NCI-H69 (cell line): ENCODE measurements around the gene TPCN1.

Experiments
- DNase-seq: peaks from one replicate; lab custom pipeline; 2025; lab: John Stamatoyannopoulos, UW

Gene TPCN1

DNA sequence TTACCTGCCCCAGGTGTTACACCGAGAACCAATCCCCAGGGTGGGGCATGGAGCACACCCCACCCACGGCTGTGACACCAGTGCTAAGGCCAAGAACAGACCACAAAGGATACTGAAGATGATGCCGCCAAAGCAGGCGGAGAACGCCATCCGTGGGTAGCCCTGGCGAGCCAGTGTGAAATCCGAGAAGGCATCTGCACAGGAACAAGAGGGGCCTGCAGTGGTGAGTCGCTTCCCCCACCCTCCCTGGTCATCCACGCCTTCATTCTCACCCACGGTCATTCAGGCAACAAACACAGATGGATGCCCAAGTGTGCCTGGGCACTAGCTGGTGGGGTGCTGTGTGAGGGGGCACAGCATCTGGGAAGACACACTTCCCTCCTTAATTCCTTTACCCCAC, 85.1 kb downstream of the TPCN1 start:
- DNase-seq = peak; percentile 71

DNA sequence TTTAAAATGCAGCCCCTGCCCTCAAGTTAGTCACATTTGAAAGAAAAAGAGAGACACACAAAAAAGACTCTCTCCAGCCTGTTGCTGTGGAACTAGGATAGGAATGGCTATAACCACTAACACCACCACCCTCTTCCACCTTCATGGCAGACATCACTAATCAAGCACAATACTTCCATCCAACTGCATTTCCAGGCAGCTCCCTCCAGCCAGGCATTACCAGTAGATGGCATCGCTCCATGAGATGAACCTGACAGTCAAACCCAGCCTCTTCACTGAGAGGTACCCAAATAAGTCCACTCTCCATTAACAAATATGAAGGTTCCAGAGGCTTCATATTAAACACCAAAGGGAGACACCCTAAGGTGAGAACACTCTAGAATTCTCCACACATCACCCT, 89.2 kb downstream of the TPCN1 start:
- DNase-seq = peak; percentile 55

DNA sequence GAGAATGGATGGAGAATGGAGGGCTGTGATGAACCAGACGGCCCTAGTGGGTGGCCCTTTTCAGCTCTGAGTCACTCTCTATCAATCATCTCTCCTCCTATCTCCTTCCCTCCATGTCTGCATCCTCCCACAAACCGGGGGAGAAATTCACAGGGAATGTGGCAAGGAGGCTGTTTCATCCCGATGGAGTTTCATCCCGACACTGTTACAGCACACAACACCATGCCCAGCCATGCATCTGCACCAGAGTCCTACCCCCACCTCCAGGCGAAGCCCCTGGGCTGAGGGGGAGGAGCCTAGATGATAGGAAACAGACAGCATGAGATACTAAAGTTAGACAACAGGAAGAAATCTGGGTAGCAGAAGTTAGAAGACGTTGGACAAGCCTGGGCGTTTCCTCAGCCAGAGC, 92.9 kb downstream of the TPCN1 start:
- no peak for DNase-seq

DNA sequence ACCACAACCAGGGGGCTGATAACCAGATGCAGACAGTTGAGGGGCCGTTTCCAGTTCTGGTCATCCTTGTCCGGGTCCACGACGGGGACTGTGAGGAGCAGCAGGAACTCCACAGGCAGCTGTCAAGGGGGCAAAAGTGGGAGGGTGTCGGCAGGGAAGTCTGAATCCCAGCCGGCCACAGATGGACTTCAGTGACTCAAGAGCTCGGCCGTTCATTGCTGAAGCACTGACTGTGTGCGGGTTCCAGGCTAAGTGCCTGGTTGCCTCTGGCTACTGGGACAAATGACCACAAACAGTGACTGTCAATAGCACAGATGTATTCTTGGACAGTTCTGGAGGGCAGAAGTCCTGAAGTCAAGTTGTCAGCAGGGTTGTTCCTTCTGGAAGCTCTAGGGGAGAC, 94.1 kb downstream of the TPCN1 start:
- no peak for DNase-seq

DNA sequence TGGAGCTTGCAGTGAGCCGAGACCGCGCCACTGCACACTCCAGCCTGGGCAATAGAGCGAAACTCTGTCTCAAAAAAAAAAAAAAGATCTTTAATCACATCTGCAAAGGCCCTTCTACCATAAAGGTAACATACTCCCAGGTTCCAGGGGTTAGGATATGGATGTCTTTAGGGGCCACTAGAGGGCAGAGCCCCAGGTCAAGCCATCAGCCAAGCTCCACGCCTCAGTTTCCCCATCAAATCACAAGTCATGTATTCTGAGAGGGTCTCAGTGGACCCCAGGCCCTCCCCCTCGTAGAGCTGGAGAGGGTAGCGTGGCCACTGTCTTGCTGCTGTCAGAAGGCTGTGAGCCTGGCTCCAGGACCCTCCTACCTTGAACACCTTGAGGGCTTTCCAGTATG, 94.9 kb downstream of the TPCN1 start:
- no peak for DNase-seq

DNA sequence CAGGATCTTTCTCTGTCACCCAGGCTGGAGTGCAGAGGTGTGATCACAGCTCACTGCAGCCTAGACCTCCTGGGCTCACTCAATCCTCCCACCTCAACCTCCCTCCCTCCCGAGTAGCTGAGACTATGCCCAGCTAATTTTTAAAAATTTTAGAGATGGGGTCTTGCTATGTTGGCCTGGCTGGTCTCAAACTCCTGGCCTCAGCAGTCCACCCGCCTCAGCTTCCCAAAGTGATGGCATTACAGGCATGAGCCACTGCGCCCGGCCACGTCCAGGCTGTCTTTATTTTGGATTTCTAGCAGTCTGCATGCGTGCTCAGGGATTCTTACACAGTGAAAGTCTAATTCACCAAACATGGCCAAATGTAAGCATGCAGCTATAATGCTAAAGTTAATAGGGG, 95.9 kb downstream of the TPCN1 start:
- no peak for DNase-seq

DNA sequence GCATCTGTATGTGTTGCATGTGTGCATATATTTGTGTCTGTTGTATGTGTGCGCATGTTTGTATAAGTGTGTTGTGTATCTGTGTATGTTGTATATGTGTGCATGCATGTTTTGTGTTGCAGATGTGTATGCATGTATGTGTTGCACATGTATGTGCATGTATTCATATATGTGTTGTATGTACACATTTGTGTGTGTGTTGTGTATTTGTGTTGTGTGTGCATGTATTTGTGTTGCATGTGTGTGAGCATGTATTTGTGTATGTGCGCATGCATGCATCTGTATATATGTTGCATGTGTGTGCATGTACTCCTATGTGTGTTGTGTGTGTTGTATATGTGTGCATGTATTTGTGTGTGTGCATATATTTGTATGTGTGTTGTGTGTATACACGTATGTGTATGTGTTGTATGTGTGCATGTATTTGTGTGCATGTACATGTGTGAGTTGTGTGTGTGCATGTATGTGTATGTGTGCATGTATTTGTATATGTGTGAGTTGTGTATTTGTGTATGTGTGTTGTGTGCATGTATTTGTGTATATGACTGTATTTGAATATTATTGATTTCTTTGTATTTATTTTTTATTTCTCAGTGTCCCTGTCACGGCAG, 96.9 kb downstream of the TPCN1 start:
- no peak for DNase-seq

DNA sequence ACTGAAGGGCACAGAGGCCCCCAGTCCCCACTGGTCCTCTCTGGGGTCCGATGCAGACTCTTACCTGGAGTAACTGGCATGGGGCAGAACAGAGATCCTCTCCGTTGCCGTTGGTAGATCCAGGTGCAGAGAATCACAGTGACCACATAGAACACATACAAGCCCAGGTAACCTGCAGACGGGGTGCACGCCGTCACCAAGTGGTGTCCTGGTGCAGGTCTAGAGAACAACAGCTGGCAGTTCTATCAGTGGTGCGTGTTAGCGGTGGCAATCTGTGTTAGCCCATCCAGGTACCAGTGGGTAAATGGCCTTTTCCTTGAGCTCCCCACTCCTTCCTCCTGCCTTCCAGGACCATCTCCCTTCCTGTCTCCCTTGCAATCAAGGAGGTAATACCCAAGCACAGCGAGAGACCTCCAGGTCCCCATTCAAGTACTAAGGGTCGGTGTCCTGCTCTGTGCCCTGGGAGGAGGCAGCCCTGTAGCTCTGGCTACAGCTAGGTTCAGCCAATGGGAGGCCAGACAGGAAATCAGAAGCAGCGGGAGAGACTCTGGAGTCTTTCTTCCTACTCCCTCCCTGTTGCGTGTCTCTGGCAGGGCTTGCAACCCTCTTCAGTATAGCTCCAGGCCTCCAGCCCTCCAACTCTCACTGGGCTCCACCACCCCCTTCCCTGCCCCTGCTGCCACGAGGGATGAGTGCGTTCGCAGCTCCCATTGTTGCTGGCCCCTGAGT, 97.8 kb downstream of the TPCN1 start:
- DNase-seq = peak; percentile 45

DNA sequence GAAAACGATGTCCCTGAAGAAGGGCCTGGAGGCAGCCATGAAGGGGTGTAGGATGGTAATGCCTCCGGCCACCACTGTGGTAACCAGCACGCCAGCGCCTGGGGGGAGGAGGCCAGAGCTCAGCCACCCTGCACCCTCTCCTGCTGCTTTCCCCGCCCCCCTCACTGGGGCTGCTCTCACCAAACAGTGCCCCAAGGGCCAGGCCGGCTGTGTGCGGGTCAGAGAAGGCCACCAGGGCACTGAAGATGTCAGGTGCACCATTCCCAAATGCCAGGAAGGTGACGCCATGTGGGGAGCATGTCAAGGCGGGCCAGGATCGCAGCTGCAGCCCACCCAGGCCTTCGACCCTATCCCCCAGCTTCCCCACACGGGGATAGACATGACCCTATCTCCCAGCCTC, 99.1 kb downstream of the TPCN1 start:
- DNase-seq = no peak

DNA sequence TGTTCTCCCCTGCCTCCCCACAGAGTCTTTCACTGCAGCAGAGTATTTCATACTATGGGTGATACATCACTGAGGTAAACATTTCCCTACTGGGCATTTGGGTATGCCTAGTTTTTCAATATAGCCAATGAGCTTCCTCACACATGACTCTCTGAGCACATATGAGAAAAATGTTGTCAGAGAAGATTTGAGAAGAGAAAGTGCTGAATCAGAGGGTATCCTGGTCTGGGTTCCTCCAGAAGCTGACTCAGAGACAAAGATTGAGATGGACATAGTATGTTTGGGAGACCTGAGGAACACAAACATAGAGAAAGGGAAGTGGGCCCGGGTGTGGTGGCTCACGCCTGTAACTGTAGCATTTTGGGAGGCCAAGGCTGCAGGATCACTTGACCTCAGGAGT, 101.1 kb downstream of the TPCN1 start:
- no peak for DNase-seq

DNA sequence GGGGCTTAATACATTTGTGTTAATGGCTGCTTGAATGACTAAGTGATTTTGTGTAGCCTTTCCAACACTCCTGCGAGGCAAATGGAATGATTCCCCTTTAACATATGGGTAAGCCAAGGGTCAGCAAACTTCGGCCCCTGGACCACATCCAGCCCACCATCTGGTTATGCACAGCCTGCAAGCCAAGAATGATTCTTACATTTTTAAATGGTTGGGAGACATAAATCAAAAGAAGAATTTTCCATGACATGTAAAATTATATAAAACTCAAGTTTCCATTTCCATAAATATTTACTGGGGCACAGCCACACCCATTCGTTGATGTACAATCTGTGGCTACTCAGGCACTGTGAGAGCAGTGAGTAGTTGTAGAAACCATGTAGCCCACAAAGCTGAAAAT, 104.7 kb downstream of the TPCN1 start:
- DNase-seq = peak; percentile 67

DNA sequence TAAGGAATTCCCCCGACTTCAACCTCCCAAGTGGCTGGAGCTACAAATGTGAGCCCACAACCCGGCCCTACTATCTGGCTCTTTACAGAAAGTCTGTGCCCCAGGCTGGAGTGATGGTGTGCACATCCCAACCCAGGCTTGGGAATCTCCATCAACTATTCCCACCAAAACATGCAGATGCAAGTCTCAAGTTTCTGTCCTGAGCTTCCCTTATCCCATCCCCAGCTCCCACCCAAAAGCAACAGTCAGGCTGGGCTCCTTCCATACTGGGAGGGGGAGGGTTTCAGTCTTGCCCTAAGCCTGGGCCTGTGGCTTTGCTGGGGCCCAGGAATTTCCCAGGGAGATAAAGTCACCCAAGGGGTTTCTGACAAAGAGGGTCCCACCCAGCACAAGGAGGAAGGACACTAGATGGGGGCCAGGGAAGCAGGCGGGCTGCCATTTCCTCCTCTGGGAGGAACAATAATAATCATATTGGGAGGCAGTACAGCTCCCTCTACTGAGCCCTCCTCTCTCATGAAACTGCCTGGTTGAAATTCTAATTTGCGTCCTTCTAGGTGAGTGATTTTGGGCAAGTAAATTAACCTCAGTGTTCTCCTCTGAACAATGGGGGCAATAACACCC, 105.6 kb downstream of the TPCN1 start:
- peak; percentile 12 for DNase-seq

DNA sequence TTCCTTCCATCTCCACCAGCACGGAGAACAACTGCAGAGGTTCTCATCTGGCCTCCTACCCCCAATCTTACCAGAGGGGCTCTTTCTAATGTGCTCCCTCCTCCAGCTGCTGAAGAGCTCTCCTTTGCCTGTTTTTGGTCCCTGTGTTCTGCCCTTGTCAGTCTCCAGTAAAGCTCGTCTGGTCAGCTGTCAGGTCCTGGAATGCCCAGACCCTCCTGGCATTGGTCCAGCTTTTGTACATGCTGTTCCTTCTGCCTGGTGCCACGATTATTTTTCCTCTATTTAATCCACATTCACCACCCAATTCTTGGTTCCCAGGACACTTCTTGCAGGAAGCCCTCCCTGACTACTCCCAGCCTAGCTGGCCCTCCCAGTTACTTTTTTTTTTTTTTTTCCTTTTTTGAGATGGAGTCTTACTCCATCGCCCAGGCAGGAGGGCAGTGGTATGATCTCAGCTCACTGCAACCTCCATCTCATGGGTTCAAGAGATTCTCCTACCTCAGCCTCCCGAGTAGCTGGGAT, 107.2 kb downstream of the TPCN1 start:
- peak; percentile 25 for DNase-seq

DNA sequence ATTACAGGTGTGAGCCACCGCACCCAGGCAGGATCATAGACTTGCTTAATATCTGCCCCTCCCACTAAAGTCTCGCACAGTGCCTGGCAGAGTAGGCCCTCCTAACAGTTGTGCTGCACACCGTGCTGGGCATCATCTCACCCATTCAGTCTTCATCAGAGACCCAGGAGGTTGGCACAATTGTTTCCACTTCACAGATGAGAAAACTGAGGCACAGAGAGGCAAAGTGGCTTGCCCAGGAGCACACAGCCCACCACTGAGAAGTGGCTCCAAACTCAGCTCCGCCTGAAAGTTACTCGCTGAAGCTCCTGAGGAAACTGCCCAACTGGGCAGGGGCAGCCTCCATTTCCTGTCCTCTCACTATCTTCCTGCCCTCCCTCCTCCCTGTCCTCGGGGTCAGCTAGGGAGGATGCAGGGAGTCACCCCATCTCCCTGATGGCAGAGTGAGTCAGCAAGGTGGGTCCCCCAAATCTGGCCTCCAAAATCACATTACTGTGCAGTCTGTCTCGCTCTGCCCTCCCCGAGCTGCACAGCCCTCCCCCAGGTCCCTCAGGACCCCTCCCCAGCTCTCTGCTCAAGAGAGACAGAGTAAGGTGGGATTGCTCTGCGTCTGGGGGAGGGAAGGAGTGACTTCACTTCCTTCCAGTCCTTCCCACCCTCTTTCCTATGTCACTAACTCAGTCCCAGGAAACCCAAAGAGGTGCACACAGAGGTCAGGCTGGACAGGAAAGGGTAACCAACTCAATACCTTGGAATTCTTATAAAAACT, 107.9 kb downstream of the TPCN1 start:
- DNase-seq = no peak

DNA sequence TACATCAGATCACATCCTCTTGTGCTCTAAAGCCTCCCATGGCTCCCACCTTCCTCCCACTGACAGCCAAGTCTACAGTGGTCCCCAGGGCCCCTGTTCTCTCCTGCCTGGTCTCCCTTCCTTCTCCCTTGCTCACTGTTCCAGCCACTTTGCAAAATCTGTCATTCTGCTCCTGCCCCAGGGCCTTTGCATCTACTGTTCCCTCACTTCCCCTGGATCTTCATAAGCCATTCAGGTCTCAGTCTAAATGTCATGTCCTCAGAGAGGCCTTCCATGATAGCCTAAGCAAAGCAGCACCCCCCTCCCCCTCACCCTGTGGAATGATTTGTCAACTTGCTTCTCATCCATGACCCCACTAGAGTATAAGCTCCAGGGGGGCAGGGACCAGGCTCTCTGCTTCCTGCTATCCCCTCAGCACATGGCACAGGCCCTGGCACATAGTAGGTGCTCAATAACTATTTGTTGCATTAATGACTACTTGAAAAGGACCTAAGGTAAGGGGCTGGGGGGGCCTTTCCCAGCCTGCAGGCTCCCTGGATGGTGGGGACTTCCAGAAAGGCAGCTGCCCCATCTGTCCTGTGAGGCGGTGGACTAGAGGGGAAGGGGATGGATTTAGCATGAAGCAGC, 108.6 kb downstream of the TPCN1 start:
- DNase-seq = no peak

DNA sequence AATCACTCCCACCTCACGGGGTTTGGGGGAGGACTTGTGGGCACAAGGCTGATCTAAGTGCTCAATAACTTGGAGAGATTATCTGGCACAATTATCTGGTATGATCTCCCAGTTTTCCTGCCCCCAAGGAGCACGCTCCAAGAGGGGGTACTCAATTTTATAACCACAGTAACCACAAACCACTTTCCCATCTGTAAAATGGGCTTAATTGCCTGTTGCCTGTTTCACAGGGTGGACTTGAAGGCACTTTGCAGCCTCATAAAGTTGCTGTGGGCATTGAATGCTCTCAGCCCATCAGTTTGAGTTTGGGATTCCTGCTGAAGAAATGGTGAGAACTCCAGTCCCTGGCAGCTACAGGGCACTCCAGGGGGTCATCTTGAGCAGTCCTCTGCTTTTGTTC, 109.2 kb downstream of the TPCN1 start:
- DNase-seq = no peak

DNA sequence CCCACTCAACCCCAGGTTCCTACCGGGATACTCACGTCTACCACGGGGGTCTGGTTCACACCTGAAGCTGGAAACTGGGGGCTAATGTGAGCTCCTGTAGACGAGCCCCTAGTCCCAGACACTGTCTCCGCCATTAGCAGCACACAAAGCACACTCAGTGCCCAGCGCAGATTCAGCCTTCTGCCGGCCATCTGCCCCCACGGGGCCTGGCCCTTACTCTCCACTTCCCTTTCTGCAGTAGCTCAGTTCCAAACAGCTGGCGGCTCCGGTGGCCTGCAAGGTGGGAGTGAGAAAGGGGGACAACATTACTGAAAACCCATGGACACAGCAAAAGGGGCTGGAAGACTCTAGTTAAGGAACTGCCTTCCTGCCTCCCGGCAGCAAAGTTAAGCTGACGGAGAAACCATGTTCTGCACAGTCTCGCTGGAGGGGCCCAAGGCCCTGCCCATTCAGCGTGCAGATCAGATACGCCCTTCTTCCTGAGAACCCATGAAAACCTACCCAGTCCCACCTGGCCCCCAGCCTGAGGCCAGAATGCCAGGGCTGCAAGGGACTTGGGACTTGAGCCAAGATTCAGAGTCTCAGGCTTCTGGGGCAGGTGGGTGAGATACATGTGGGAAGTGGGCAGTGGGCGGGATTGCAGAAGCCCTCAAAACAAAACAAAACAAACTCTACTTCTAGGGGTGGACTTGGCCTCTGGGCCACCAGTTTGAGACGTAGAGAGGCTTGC, 111.6 kb downstream of the TPCN1 start:
- DNase-seq = peak; percentile 62

DNA sequence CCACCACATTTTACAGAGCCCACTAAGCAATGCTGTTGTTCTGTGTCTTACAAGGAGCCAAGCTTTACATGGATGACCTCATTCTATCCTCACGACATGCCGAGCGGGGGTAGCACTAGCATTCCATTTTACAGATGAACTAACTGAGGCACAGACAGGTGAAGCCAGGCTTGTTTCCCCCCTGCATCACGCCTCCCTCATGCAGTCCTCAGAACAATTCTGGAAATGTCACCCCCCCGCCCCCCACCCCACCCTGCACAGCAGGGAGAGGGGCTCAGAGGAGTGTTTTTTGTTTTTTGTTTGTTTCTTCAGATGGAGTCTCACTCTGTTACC, 112.1 kb downstream of the TPCN1 start:
- DNase-seq = no peak

DNA sequence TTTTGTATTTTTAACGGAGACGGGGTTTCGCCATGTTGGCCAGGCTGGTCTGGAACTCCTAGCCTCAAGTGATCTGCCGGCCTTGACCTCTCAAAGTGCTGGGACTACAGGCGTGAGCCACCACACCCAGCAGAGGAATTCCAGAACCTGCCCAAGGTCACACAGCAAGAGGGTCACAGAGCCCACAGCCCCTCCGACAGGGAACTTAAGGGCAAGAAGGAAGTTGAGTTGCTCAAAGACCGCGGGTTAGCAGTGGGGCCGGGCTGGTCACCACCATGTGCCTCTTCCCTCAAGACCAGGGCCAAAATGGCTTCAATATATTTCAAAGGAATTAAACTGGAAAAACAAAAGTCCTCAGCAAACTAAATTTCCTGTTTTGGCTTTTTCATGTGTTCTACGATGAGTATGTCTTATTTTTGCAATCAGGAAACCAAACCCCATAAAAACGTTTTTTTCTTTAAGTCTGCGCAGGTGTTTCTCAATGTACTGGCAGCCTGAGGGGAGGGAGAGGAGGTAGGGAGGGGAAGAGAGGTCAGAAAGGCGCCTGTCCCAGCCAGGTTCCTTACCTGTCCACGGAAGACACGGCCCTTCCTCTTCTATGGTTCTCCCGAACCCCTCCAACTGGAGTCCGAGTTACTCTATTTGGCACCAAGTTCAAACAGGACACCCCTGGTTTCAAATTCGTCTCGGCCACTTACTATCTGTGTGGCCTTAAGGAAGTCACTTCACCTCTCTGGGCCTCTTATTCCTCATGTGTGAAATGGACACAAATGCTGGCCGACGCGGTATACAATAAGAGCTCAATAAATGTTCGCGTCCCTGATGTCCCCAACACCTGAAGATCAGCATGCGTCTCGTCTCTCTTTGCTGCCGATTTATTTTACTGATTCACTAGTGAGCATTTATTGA, 112.9 kb downstream of the TPCN1 start:
- no peak for DNase-seq

DNA sequence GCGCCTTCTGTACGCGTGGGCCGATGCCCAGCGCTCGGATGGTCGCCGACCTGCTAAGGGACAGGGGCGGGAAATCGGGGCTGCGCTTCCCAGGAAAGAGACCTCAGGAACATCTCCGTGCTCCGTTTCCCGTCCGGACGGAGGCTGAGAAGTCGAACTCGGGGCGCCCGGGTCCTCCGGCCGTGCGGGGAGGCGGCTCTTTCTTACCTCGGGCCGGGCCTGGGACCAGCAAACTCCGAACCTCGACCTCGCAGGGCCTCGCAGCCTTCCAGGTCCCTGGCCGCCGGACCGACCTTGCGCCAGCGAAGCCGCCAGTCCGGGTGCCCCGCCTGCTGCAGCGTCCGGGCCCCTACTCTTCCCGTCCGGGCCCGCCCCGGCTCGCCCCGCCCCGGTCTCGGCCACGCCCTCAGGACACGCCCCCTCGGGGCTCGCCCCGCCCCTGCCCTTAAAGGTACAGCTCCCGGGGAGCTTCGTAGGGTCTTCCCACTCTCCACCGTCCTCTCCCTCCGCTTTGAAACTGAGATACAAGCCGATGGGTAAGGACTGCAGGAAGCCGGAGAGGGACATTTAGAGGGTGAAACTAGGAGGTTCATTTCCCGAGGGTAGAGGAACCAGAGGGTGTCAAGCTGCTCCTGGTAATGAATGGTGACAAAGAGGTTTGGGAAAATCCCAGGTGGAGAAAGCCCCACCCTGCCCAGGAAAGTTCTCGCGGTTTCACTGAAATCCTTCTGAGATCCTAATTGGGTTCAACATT, 113.7 kb downstream of the TPCN1 start, which contains the start of gene SLC8B1:
Gene SLC8B1 (minus strand): TSS at position 324 of the 754 bp plus-strand sequence. CDS start 2,231 bp downstream, outside the sequence.
- DNase-seq = peak; percentile 86
